Esophagus muscularis mucosa (tissue), 3 donors: ENCODE data around the gene PCGF1.

Experiments
- POLR2AphosphoS5 ChIP-seq, 2 donors: sonication (generic); formaldehyde crosslinking; IDR thresholded peaks; one replicate each; pipeline ENCODE4 v1.6.1; 2017; ENCODE audit warnings: antibody characterized with exemption in 2 of 2
- TF ChIP-seq, protein P1 (sequence below), 3 experiments: fragments of 200-600 bp in 2 of 3; fragments of 450-650 bp in 1 of 3; sonication (generic) in 2 of 3; IDR thresholded peaks; one replicate each; pipeline ENCODE4 v1.5.1; 2017 to 2019; ENCODE audit warnings: antibody characterized with exemption in 3 of 3, mild to moderate bottlenecking in 2 of 3, moderate library complexity in 1 of 3

DNA sequence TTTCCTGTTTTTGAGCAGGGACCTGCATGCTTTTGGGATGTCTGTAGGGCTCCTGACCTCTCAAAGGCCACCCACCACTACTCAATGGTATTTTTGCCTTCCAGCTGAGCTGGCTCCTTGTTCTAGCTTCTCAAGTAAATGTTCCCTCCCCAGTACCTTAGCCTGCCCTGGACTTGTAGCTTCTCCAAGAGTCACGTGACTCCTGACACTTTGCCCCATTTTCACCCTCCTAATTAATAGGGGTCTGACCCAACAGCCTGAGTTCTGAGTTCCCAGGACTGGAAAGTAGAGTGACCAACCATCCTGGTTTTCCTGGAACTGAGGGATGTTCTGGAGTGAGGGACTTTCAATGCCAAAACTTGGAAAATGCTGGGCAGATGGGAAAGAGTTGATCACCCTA, 12.1 kb downstream of the PCGF1 start:
- TF ChIP-seq, protein P1, sequence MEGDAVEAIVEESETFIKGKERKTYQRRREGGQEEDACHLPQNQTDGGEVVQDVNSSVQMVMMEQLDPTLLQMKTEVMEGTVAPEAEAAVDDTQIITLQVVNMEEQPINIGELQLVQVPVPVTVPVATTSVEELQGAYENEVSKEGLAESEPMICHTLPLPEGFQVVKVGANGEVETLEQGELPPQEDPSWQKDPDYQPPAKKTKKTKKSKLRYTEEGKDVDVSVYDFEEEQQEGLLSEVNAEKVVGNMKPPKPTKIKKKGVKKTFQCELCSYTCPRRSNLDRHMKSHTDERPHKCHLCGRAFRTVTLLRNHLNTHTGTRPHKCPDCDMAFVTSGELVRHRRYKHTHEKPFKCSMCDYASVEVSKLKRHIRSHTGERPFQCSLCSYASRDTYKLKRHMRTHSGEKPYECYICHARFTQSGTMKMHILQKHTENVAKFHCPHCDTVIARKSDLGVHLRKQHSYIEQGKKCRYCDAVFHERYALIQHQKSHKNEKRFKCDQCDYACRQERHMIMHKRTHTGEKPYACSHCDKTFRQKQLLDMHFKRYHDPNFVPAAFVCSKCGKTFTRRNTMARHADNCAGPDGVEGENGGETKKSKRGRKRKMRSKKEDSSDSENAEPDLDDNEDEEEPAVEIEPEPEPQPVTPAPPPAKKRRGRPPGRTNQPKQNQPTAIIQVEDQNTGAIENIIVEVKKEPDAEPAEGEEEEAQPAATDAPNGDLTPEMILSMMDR (IDR thresholded peaks at IDR 0.05): no peak
- no peak for TF ChIP-seq POLR2AphosphoS5 (IDR thresholded peaks at IDR 0.05)
